HS-27A (cell line): ENCODE measurements around the gene MYLK.

ENCODE experiments used
- DNase-seq: peaks from one replicate; pipeline ENCODE4 v3.0.0-alpha.2; 2012; ENCODE audit warnings: low read depth, missing footprints

MYLK gene

DNA sequence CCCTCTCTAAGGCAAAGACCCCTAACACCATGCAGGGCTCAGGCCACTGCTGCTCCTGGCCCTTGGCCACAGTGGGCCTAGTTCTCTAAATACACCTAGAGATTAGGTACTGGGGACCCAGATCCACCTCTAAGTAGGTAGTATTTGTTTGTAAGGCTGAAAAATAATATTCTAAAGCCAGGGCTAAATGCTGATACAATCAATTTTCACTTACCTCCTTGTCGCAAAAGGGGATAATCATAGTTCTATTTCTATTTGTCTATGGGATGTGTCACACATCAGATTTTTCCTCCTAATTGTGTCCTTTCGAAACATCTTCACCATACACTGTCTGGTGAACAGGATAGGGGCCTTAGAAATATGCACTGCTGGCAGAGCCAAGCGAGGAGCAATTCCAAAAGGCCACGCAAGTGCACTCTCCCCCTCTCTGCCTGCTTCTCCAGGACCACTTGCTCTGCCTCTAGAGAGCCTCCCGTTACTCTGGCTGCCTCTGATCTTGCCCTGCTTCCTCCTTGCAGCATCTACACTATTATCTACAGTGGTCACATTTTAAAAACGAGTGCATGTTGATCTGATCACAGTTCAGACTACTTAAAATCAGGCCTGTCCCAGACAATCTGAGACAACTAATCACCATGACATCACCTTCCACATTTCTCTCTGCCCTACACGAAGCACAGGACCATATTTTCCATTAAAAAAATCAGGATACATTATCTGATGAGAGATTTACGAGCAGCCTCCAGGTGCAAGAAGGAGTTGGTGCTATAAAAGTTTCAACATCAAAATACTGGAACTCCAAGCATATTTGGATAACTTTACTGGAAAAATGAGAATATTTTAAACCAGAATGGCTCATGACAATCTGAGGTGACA is 115.4 kb downstream of the MYLK start:
- DNase-seq, result no peak

DNA sequence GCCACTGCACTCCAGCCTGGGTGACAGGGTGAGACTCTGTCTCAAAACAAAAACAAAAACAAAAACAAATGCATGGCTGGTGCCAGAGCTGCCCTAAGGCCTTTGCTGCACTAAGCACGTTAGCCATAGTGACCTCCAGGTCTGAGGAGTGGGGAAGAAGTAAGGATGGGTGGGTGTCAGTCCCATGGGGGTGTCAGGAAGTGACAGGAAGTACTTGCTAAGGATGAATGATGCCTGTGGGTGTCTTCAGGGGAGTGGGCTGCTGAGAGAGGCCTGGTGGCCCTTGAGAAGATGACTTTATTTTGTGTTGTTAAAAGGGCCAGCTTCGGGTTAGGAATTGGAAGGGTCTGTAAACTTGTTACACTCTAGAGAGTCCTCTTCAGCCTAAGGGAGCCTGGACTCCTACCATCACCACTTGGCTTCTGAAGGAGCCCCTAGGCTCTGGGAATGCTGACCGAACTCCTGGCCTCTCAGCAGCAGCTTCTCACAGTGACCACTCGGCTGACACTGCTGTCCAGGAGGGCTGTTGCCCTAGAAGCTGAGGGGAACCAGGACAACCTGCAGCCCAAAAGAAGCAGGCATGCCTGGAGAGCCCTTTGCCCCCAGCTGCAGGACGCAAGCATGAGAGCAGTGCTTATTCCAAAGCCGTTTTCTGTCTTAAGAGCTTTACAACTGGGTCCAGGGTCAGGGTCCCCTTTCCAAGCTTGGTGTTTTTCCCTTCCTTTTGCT is 116.4 kb downstream of the MYLK start:
- DNase-seq, result no peak

DNA sequence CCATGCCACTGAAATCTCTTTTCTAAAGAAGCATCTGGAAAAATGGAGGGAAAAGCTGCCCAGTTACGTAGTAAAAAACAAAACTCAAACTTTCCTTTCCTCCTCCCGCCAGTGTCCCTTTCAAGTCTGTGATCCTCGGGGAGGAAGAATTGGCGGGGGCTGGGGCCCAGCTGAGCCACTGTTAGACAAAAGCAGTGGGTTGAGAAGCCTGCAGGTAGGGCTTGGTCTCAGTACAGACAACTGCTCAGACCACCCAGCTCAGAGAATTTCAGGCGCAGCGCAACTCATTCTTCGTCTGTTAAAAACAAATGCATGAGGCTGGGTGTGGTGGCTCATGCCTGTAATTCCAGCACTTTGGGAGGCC is 117.1 kb downstream of the MYLK start:
- DNase-seq, result no peak

DNA sequence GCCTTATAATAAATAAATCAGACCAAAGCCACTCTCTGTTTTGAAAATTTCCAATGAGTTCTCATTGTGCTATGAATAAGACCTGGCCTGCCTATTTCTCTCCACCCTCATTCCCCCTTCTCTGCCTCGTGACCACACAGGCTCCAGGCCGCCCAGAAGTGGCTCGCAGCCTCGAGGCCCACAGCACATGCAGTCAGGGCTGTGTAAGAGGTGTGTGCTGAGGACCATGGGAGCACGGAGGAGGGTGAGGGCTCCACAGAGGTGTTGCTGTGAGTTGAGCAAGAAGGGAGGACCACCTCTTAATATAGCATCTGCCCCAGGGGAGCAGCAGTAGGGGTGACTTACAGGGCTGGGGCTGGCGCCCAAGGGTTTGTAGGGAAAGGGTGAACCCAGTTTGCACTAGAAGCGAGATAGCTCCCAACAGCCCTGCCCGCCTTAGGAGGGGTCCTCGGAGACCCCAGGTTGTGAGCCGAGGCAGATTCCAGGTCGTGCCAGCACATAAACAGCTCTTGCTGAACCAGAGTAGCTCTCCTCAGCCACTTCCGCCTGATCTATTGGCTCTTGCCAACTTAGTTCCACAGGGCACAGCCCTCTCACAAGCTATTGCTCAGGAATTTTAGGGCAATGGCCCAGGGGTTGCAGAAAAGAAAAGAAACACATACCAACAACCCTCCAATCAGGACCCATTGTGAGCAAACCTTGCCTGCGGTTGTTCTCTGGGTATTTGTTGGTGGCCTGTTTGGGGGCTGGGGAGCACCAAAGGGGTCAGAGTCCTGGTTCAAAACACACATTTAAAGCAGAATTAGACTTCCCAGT is 117.7 kb downstream of the MYLK start:
- no peak for DNase-seq

DNA sequence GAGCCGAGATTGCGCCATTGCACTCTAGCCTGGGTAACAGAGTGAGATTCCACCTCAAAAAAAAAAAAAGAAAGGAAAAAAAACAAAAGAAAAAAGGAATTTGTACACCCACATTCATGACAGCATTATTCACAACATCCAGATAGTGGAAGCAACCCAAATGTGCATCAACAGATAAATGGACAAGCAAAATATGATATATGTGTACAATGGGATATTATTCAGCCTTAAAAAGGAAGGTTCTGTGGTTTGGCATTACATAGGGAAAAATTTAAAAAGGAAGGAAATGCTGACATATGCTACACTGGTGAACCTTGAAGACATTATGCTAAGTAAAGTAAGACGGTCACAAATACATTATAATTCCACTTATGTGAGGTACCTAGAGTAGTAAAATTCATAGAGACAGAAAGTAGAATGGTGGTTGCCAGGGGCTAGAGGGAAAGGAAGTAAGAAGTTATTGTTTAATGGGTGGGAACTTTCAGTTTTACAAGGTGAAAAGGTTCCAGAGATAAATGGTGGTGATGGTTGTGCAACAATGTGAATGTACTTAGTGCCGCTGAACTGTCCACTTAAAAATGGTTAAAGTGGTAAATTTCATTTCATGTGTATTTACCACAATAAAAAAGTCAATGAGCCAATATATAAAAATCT is 118.5 kb downstream of the MYLK start:
- DNase-seq, result no peak

DNA sequence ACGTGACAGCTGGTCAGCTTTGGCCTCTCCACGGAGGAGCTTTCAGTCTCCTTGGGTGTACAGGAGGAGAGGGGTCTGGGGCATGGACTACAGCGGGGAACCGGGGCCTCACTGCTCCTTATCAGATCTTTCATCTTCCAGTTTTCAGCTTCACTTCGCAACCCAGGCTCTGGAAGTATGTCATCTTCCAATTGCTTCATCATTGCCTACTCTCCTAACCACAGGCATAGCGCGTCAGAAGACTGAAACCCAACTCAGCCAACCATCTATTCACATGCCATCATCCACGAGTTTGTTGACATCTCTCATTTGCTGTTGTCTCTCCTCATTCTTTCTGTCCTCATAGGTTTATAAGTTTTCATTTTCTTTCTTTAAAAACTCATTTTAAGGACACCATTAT is 119.5 kb downstream of the MYLK start:
- no peak for DNase-seq

DNA sequence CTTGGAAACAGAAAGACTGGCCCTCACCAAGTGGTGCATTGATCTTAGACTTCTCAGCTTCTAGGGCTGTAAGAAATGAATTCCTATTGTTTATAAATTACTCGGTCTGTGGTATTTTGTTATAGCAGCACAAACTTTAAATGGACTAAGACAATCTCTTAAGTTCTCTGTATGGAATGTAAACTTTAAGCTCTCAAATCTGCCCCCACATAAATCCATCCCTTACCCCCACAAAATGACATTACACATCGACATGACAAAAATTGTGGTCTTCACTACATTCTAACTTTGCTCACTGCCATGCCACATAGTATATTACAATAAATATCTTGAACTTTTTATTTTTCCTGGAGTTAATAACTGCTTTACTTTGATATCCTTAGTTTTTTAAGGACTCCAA is 121.3 kb downstream of the MYLK start:
- DNase-seq, result no peak

DNA sequence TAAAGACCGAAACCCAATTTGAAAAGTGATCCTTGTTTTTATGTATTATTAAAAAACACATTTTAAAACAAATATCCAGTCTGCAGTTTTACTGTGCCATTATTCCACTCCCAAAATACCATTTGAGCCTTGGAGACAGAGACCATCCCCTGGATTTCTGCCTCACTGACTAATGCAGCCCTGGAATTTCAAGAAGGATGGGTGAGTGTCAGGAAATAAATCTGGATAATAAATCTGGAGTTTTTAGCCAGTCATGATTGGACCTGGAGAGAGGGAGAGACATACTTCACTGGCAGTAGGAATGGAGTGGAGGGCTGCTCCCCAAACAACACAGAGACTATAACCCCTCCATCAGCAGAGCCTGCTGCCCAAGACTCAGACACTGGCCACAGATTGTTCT is 123.3 kb downstream of the MYLK start:
- no peak for DNase-seq

DNA sequence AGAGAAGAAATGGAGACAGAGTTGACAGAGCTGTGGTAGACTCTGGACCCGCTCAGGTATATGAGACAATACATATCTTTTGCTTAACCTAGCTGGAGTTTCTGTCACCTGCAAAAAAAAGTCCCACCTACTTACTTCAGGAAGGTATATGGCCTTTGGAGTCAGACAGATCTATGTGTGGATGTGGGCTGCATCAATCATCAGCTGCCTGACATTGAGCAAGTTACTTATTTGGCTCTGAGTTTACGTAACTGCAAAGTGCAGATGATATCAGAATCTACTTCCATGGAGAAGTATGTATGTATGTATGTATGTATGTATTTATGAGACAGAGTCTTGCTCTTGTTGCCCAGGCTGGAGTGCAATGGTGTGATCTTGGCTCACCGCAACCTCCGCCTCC is 124.3 kb downstream of the MYLK start:
- DNase-seq, result no peak

DNA sequence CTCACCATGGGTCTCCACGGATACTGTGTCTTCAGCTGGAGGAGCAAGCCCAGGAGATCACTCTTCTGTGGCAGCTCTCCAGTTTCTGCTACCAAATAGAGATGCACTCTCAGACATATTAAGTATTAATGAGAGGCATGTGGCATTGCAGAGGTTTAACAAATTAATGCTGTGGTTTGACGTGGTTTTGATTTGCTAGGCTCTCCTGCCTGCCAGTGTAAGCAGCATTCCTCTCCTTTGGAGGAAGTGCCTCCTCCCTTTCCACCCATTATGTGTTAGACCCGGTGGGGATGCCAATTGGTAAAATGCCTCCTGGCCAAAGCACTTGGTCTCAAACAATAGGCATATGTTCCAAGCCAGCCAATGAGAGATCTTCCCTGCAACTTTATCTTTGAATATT is 124.8 kb downstream of the MYLK start:
- no peak for DNase-seq

DNA sequence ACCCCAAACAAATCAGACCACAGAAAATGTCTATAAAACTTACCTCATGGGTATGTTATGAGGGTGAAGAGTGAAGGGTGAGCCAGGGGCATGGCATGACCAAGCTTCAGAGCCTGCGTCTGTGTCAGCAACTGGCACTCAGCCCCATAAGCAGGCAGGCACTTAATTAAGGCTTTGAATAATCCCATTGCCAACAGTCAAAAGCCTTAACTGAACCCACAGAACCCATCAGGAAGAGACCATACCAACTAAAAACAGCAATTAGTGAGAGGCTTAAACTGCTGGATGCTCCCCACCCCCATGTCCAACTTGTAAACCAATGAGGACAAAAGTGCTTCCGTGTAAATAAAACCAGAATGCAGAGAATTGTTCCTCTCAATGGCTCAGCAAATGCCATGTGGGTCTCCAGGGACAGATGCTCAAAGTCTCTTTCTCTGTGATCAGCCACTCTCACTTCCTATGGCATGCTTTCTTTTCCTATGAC is 126.0 kb downstream of the MYLK start:
- DNase-seq, result no peak

DNA sequence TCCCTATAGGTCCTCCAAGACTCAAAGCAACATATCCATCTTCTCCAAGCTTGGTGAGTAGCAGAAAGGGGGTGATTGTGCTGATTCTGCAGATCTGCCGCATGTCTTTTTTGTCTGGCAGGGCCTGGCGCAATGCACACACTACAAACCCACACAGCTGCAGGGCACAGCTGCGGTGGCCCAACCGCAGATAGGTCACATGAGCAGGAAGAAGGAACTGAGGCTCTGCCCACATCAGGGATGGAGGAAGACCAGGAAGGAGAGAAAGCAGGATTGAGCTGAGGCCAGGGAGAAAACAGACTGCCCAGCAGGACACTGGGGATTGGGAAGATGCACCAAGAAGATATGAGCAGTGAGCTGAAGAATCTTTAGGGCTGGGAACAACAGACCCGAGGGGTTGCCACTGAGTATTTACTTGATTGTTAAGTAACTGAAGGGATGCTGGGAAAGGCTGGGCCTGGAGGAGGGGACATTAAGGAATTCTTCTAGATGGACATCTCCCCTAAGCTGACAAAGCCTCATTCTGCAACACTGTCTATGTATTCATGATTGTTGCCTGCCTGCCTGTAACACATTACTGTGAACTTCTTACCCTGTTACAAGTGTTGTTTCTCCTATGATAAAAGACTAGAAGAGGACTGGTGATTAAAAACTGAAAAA is 126.7 kb downstream of the MYLK start:
- no peak for DNase-seq

DNA sequence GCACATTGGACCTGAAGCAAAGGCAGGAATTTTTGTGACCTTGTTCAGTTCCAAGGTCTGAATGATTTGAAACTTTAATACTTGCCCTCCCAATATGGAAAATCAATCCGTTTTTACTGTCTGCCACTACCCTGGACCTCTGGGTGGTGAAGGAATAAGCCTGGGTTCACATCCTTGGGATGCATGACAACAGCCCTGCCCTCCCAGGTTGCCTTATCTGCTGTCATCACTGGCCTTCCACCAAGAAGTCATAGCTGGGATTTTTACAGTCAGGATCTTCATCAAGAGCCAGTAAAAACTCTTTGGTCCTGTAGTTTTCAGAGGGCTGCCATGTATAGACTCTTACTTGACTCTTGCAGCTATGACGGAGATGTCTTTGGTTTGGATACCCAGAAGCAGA is 128.6 kb downstream of the MYLK start:
- no peak for DNase-seq

DNA sequence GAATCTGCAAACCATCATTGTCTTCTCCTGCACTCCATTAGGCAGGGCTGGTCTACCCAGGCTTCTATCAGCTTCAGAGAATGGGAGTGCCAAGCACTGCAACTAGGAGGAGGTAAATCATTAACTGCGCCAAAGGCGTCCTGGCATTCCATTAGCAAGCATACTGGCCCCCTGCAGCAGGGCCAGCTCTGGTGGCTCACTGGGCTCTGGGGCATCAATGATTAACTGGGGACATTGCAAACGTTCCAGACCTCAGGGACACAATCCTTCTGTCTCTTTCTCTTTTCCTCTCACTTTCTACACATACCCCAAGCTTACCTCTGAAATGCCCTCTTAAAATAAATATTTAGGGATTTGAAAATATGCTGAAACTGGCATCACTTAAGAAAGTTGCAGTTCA is 129.0 kb downstream of the MYLK start:
- no peak for DNase-seq

DNA sequence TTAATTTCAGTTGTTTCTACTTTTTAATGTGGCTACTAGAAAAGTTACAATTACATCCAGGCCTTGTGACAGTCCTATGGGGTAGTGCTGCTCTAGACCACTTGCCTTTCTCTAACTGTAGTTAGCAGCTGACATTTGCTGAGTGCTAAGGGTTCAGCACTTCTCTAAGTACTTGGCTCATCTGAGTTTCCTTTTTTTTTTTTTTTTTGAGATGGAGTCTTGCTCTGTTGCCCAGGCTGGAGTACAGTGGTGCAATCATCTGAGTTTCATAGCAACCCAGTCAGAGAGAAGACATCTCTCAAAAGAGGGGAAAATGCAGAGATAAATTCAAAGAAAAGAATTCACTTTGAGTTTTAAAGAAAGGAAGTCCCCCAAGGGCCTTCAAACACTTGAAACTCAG is 130.8 kb downstream of the MYLK start:
- no peak for DNase-seq

DNA sequence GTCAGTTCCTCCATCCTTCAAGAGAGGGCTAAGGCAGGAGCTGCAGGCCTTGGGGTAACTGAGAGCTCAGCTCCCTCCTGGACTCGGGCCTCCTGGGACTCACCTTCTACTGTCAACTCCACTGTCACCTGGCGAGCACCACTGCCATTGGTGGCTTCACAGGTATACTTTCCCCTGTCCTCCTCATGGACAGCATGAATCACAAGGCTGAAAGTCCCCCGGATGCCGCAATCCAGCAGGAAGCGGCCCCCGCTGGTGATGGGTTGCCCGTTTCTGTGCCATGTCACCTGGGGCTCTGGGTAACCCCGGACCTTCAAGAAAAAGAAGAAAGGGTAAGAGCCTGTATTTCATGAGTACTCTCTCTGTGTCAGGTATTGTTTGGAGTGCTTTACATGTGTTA is 131.9 kb downstream of the MYLK start:
- DNase-seq, result no peak

DNA sequence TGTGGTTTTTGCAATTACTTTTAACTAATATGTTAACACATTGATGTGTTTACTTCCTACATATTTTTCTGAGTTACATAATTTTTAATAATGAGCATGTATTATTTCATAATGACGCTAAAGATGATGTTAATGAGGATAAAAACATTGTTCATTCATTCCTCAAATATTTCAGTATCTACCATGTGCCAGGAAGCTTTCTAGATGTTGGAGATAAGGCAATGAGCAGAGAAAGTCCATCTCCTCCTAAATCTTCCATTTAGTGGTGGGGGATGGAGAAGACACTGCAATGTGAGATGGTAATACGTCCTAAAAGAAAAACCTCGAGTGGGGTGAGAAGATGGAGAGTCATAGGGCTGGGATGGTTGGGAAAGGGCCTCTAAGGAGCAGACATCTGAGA is 132.7 kb downstream of the MYLK start:
- DNase-seq, result peak; percentile 36

DNA sequence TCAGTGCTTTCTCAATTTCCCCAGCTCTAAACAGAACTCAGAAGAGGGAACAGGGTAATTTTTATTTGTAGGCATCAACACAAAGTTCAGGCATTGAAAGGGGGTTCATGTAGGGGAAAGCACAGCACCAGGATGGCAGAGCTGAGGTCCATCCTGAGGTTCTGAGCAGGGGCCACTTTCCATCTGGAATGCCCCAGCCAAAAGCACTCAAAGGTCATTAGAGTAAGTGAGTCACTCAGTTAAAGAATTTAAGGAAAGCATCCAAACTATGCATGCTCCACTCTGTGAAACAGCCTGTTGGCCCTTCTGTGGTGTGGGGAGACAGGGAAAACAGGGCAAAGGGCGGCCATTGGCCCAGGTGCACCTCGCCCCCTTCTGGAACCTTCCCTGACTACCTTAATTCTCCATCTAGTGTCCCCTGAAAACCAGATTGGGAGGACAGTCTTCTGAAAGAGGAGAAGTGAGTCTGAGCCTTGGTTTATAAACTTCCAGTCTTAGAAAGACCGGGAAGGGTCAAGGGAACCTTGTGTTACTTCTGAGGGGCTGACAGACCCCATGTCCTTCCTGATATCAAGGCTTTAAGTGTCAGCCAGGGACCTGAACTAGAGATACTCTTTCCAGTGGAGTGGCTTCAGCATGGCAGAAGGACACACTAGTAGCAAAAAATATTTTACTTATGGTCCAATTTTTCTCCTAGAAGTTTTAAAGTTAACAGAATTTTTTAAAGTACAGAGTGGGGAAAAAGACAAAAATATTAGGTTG is 133.3 kb downstream of the MYLK start:
- DNase-seq, result peak; percentile 90

DNA sequence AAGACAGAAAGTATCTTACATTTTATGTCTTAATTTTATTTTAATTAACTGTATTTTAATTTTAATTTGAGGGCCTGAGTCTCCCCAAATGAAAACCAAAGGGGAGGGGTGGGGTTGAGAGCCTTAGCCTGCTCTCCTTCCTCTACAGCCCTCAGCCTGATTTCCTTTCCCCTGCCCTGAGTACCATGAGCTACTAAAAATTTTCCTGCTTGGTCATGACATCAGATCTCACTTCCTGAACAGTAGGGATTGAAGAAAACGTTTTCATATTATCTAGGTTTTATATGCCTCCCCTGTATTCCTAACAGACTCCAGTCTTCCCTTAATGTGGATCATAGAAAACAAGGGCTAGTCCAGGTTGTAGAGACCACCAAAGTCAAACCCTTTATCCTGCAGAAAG is 133.9 kb downstream of the MYLK start:
- no peak for DNase-seq

DNA sequence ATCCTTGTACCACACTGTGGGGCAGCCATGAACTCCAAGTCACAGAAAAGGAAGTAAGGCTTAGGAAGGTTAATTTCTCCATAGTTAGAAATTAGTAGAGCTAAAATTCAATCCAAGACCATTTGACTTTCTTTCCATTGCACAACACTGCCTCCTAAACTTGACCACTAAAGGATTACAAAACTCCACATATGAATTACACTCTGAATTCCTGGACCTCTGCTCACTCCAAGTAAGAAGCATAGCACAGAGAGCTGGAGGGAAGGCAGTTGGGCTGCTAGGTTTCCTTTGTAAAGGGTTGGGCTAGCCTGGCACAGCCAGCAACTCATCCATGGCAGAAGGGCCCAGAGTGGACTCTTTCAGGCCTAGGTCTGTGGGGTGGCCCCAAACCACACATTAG is 134.4 kb downstream of the MYLK start:
- peak; percentile 78 for DNase-seq
